ENCODE data around the gene CERK.

- TF ChIP-seq CTCF (IDR thresholded peaks at IDR 0.05) (no peak), POLR2AphosphoS5 (IDR thresholded peaks at IDR 0.05) (no peak)
Observed at GRCh38 chr22:46732041-46732379, 6.0 kb downstream of the CERK start.

Measured in suprapubic skin (tissue), 3 donors.